KOPT-K1 (cell line): Measurements from ENCODE around the gene TAS2R10.
A peak's percentile ranks its signal among the peaks of the same experiment; 100 is the strongest.

ENCODE experiments used
- H3K27ac ChIP-seq: fragments of 200-600 bp; sonication (generic); 2 replicates; pipeline ENCODE4 v1.5.1; 2016; ENCODE audit warnings: antibody characterized with exemption, mild to moderate bottlenecking, low read depth, low read length; ENCODE audit not compliant: poor library complexity, severe bottlenecking
- H3K36me3 ChIP-seq: fragments of 200-600 bp; sonication (generic); 2 replicates; pipeline ENCODE4 v1.5.1; 2017; ENCODE audit warnings: antibody characterized with exemption, mild to moderate bottlenecking, low read length, moderate library complexity; ENCODE audit not compliant: insufficient read depth
- H3K9me3 ChIP-seq: fragments of 200-600 bp; sonication (generic); 2 replicates; pipeline ENCODE4 v1.5.1; 2017; ENCODE audit warnings: antibody characterized with exemption, low read length, mild to moderate bottlenecking; ENCODE audit not compliant: insufficient read depth, poor library complexity, severe bottlenecking

TAS2R10 gene, protein sequence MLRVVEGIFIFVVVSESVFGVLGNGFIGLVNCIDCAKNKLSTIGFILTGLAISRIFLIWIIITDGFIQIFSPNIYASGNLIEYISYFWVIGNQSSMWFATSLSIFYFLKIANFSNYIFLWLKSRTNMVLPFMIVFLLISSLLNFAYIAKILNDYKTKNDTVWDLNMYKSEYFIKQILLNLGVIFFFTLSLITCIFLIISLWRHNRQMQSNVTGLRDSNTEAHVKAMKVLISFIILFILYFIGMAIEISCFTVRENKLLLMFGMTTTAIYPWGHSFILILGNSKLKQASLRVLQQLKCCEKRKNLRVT

DNA sequence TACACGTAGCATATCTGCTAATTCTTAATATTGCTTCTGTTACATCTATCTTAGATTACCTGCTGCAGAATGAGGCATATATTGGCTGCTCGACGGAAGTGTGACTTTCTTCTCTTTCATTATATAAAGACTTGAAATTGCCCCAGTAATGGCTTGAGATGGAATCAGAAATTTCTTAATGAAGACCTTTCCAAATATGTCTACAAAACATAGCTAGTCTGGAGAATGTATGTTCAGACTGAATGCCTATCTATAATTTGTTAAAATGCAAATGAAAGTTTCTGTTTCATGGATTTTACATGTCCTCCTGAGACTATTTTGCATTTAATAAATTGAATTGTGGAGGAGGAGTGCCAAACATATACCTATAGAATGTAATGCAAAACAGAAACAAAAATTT is at the start of gene TAS2R10:
Gene TAS2R10, minus strand, starts transcription at position 101 of the 400 bp plus-strand sequence. Its CDS starts 89 bp downstream, at position 12.
- H3K27ac ChIP-seq, result no peak within 1 kb of the TSS
- H3K36me3 ChIP-seq, result no peaks in the 10 kb centered on the region
- H3K9me3 ChIP-seq, result no peaks in the 10 kb centered on the region

DNA sequence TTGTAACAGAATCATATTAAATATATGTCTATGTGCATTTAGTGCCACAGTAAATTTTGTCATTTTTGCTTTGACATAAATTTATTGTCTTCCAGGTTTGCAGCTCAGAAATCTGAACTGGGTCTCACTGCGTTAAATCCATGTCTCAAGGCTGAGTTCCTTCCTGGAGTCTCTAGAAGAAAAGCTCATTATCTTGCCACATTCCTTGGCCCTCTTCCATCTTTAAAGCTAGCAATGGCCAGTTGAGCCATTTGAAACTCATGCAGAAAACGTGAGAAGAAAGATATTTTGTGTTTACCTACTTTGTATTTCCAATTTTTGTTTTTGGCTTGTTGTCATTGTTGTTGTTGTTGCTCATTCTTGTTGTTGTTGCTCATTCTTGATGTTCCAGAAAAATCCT is 47.2 kb upstream of the TAS2R10 start:
- Histone ChIP-seq H3K27ac (no peak overlapping the region), H3K9me3 (no peaks in the 10 kb centered on the region), H3K36me3 (peaks cover 22% of the 10 kb centered on the region; the same call in 1 of the 2 replicates)

GRCh38 chr12:10867381-10867780 is 41.2 kb upstream of the TAS2R10 start:
- H3K27ac ChIP-seq, result no peak overlapping the region
- H3K9me3 ChIP-seq, result peaks cover 3% of the 10 kb centered on the region
- no peaks in the 10 kb centered on the region for H3K36me3 ChIP-seq

GRCh38 chr12:10863512-10864218 is 37.5 kb upstream of the TAS2R10 start:
- Histone ChIP-seq H3K9me3 (peaks cover 12% of the 10 kb centered on the region), H3K36me3 (peaks cover 3% of the 10 kb centered on the region; the same call in 1 of the 2 replicates), H3K27ac (no peak overlapping the region)

- Histone ChIP-seq H3K36me3 (peaks cover 17% of the 10 kb centered on the region; the same call in 1 of the 2 replicates), H3K27ac (no peak overlapping the region), H3K9me3 (peaks cover 35% of the 10 kb centered on the region)
Observed at GRCh38 chr12:10861366-10861765, 35.2 kb upstream of the TAS2R10 start.

DNA sequence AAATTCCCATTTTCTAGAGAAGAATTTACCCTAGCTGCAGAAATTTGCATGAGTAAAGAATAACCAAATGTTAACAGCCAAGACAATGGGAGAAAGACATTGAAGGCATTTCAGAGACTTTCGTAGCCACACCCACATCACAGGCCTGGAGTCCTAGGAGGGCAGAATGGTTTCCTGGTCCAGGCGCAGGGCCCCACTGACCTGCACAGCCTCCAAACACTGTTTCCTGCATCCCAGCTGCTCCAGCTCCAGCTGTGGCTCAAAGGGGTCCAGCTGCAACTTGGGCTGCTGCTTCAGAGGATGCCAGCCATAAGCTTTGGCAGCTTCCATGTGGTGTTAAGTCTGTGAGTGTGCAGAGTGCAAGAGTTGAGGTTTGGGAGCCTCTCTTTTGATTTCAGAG is 29.6 kb upstream of the TAS2R10 start:
- Histone ChIP-seq H3K36me3 (peaks cover 27% of the 10 kb centered on the region; the same call in 1 of the 2 replicates), H3K9me3 (peaks cover 41% of the 10 kb centered on the region), H3K27ac (no peak overlapping the region)

DNA sequence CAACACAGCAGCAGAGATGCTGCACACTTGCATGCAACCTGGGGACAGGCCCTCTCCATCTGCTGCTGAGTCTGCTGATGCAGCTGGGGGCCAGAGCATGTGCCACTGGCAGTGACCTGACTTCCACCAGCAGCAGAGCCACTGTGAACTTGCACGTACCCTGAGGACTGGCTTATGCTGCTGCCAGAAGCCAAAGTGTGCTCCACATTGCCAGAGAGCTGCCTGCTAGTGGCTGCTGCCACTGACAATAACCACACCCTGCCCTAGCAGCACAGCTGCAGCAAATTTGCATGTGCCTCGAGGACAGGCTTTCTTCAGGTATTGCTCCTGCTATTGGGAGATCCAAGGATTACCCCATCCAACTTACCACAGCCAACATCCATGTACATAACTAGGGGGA is 27.6 kb upstream of the TAS2R10 start:
- no peak overlapping the region for H3K27ac ChIP-seq
- H3K9me3 ChIP-seq, result peaks cover 39% of the 10 kb centered on the region
- H3K36me3 ChIP-seq, result peaks cover 25% of the 10 kb centered on the region; the same call in 1 of the 2 replicates

- peaks cover 15% of the 10 kb centered on the region for H3K9me3 ChIP-seq
- H3K27ac ChIP-seq, result no peak overlapping the region
- peaks cover 17% of the 10 kb centered on the region; the same call in 1 of the 2 replicates for H3K36me3 ChIP-seq
Observed at GRCh38 chr12:10851243-10851858, 25.2 kb upstream of the TAS2R10 start.

GRCh38 chr12:10849425-10849878 is 23.3 kb upstream of the TAS2R10 start, which contains the start of gene PRR4:
PRR4 (minus strand) TSS chr12:10849475; CDS start chr12:10849437, 38 bp downstream.
- peak within 1 kb of the TSS; percentile 8 for H3K27ac ChIP-seq
- no peaks in the 10 kb centered on the region for H3K9me3 ChIP-seq
- H3K36me3 ChIP-seq, result peaks cover 7% of the 10 kb centered on the region; the same call in 1 of the 2 replicates

GRCh38 chr12:10847744-10848143 is 21.6 kb upstream of the TAS2R10 start:
- Histone ChIP-seq H3K36me3 (peaks cover 7% of the 10 kb centered on the region; the same call in 1 of the 2 replicates), H3K27ac (no peak overlapping the region), H3K9me3 (no peaks in the 10 kb centered on the region)

DNA sequence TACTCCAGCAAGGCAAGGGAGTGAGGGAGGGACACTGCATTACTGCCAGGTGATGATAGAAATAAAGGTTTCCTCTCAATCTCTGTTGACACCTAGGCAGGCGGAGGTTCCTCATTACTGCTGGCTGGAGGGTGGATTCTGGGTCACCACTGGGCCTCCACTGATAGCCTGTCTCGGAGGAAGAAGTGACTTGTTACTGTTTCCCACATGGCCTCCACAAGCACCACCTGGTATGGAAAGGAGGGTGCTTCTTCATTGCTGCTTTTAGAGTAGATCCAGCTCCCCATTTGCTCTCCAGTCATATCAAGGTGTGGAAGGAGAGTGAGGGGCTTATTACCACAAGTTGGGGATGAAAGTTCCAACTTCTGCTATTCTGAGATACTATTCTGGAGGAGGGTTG is 16.7 kb upstream of the TAS2R10 start:
- Histone ChIP-seq H3K27ac (no peak overlapping the region), H3K9me3 (no peaks in the 10 kb centered on the region), H3K36me3 (peaks cover 7% of the 10 kb centered on the region; the same call in 1 of the 2 replicates)

DNA sequence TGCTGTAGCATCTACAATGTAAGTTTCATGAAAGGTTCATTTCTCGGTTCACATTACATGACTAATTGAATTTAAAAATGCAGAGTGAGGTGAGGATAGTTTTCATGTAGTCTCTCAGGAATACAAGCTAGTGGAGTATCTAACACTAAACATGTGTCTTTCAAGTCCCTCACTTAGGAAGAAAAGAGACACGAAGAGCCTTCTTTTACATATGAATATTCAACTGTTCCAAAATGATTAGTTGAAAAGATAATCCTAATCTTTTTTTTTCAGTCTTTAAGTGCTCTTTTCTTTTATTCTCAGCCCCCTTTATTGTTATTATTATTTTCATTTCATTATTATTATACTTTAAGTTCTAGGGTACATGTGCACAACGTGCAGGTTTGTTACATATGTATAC is 12.3 kb upstream of the TAS2R10 start:
- no peak overlapping the region for H3K27ac ChIP-seq
- H3K9me3 ChIP-seq, result no peaks in the 10 kb centered on the region
- H3K36me3 ChIP-seq, result no peaks in the 10 kb centered on the region; the same call in 1 of the 2 replicates

GRCh38 chr12:10829994-10830393 is 3.8 kb upstream of the TAS2R10 start:
- no peaks in the 10 kb centered on the region for H3K9me3 ChIP-seq
- H3K36me3 ChIP-seq, result no peaks in the 10 kb centered on the region
- no peak overlapping the region for H3K27ac ChIP-seq

DNA sequence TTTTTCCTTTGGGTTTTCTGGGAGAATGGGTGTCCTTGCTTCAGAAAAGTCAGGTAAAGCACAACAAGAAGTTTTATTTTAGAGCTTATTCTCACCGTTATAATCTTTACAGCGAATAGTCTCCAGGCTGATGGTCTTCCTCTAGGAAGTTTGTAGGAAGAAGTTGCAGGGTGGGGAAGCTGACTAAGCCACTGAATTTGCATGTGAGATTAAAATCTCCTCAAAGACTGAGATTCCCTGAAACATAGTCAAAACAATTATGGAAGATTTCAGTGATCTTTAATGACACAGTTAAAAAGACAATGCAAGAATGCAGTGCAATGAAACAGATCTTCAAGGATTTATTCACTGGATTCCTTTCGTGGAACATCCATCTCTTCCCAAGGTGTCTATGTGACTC is 1.2 kb downstream of the TAS2R10 start:
- Histone ChIP-seq H3K36me3 (no peaks in the 10 kb centered on the region), H3K27ac (no peak overlapping the region), H3K9me3 (no peaks in the 10 kb centered on the region)
